Right atrium auricular region (tissue), 2 donors: ENCODE results near the gene FAM187B. TPM values are rescaled to one million over a fixed set of nuclear protein-coding genes. Genes with fewer than 3 reads are reported as not detected.

Experiments
- DNase-seq: peaks from one replicate; pipeline ENCODE4 v3.0.0-alpha.2; 2019; ENCODE audit warnings: low spot score
- H3K27ac ChIP-seq, 2 donors: fragments of 200-600 bp; sonication (generic); 1 replicate in 1 of 2; 2 replicates in 1 of 2; pipeline ENCODE4 v1.5.1; 2016 to 2019
- H3K27me3 ChIP-seq, 2 donors: fragments of 200-600 bp; sonication (generic); one replicate each; pipeline versions ENCODE4 v1.5.1 to v1.6.0; 2017 to 2019
- H3K36me3 ChIP-seq: fragments of 200-600 bp; sonication (generic); one replicate; pipeline ENCODE4 v1.5.1; 2016
- H3K4me1 ChIP-seq, 2 donors: fragments of 200-600 bp; sonication (generic); one replicate each; pipeline versions ENCODE4 v1.5.1 to v1.6.0; 2017 to 2019
- H3K4me3 ChIP-seq, 2 donors: fragments of 200-600 bp; sonication (generic); 1 replicate in 1 of 2; 2 replicates in 1 of 2; pipeline ENCODE4 v1.5.1; 2017 to 2019; ENCODE audit warnings: mild to moderate bottlenecking in 1 of 2, moderate library complexity in 1 of 2
- H3K9me3 ChIP-seq, 2 donors: fragments of 200-600 bp; sonication (generic); one replicate each; pipeline ENCODE4 v1.5.1; 2019
- total RNA-seq, 2 donors: library from RNA; depleted of rRNA; stranded (reverse); fragments of >200 nt; gene quantifications; one replicate each; pipeline ENCODE4 v1.1.0, GENCODE V29; 2016
- TF ChIP-seq, protein P1 (sequence below), 2 donors: fragments of 200-600 bp; sonication (generic); IDR thresholded peaks; one replicate each; pipeline ENCODE4 v1.5.1; 2019; ENCODE audit warnings: antibody characterized with exemption in 2 of 2

The FAM187B gene
- total RNA-seq, 2 donors from 2014 or later, result not detected

DNA sequence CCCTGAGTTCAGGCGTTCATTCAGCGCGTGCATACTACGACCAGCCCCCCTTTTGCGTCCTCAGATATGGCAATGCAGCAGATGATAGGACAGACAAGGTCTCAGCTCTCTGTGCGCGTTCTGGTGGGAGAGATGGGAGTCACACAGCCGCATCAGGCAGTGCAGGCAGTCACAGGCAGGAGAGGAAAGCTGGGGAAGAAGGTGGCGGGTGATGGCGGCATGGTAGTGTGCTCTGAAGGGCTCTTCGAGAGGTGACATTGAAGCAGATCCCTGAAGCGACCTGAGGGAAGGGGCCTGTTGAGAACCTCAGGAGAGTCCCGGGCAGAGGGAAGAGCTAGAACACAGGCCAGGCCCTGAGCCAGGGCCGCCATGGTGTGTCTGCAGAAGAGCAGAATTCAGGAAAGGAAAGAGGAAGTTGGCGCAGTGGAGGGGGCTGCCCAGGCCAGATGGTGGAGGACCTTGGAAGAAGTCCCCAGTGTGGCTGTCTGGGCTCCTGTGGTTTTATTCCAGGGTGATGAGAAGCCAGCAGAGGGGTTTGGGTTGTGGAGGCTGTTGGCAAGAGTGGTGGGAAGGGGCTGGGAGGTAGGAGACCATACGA is 43.7 kb upstream of the FAM187B start:
- Histone ChIP-seq H3K27me3 (no peaks in the 10 kb centered on the region), H3K4me1 (peaks cover 0 to 12% of the 10 kb centered on the region in 2 donors), H3K27ac (no peak overlapping the region), H3K36me3 (peaks cover 42% of the 10 kb centered on the region), H3K9me3 (no peaks in the 10 kb centered on the region), H3K4me3 (no peak overlapping the region)
- TF ChIP-seq, protein P1, sequence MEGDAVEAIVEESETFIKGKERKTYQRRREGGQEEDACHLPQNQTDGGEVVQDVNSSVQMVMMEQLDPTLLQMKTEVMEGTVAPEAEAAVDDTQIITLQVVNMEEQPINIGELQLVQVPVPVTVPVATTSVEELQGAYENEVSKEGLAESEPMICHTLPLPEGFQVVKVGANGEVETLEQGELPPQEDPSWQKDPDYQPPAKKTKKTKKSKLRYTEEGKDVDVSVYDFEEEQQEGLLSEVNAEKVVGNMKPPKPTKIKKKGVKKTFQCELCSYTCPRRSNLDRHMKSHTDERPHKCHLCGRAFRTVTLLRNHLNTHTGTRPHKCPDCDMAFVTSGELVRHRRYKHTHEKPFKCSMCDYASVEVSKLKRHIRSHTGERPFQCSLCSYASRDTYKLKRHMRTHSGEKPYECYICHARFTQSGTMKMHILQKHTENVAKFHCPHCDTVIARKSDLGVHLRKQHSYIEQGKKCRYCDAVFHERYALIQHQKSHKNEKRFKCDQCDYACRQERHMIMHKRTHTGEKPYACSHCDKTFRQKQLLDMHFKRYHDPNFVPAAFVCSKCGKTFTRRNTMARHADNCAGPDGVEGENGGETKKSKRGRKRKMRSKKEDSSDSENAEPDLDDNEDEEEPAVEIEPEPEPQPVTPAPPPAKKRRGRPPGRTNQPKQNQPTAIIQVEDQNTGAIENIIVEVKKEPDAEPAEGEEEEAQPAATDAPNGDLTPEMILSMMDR (IDR thresholded peaks at IDR 0.05), result no peak
- no peak for DNase-seq

DNA sequence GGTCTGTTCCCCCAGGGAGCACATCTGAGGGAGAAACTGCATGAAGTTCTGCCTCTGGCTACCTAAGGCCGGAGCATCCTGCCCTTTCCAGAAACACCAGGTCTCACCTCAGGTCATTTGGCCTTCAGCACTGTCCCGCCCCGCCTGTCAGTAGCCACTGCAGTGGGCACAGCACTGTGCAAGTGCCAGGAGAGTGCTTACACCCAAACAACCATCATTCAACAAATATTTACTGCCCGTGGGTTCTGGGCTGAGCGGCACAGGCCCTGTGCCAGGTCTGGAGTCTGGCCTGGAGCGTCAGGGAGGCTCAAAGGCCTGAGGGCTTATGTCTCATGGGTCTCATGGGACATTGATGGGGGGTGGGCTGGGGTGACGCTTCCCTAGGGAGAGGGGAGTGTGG is 43.0 kb upstream of the FAM187B start:
- Histone ChIP-seq H3K4me3 (no peak overlapping the region), H3K27ac (no peak overlapping the region), H3K9me3 (no peaks in the 10 kb centered on the region), H3K36me3 (peaks cover 36% of the 10 kb centered on the region), H3K27me3 (no peaks in the 10 kb centered on the region), H3K4me1 (peaks cover 0 to 18% of the 10 kb centered on the region in 2 donors)
- DNase-seq, result no peak
- TF ChIP-seq, protein P1 (IDR thresholded peaks at IDR 0.05), result no peak

DNA sequence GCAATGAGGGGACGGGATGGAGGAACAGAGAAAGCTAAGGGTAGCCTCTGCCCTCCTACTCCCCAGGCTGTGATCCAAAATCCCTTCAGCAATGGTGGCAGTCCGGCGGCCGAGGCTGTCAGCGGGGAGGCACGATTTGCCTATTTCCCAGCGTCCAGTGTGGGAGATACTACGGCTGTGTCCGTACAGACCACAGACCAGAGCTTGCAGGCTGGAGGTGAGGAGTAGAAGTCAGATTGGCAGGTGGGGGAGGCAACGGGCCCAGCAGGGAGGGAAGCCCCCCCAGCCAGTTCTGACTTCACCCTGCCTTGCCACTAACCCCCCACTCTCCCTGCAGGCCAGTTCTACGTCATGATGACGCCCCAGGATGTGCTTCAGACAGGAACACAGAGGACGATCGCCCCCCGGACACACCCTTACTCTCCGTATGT is 41.9 kb upstream of the FAM187B start:
- Histone ChIP-seq H3K4me1 (peaks cover 0 to 30% of the 10 kb centered on the region in 2 donors), H3K9me3 (no peaks in the 10 kb centered on the region), H3K4me3 (no peak overlapping the region), H3K27me3 (no peaks in the 10 kb centered on the region), H3K27ac (peak overlapping the region in 1 of 2 donors; percentile 93), H3K36me3 (peaks cover 31% of the 10 kb centered on the region)
- DNase-seq, result no peak
- TF ChIP-seq, protein P1 (IDR thresholded peaks at IDR 0.05), result no peak

DNA sequence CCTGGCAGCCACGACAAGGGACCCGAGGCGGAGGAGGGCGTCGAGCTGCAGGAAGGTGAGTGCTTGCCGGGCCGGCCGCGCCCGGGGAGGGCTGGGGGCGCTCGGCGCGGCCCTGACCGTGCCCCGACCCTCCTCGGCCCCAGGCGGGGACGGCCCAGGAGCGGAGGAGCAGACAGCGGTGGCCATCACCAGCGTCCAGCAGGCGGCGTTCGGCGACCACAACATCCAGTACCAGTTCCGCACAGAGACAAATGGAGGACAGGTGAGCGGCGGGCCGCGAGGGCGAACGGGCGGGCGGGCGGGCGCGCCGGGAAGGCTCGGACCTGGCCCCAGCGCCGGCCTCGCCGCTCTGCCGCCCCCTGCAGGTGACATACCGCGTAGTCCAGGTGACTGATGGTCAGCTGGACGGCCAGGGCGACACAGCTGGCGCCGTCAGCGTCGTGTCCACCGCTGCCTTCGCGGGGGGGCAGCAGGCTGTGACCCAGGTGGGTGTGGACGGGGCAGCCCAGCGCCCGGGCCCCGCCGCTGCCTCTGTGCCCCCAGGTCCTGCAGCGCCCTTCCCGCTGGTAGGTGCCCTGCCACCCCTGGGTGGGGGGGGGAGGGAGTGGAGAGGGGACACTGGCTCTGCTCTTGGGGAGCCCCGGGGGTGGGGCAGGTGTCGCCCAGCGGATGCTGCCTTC is 41.0 kb upstream of the FAM187B start:
- peak; percentile 82 for DNase-seq
- H3K4me1 ChIP-seq, result peaks cover 0 to 37% of the 10 kb centered on the region in 2 donors
- H3K9me3 ChIP-seq, result no peaks in the 10 kb centered on the region
- TF ChIP-seq, protein P1 (IDR thresholded peaks at IDR 0.05), result peak; percentile 65 to 91
- peak overlapping the region; percentile 75 to 92 for H3K4me3 ChIP-seq
- no peaks in the 10 kb centered on the region for H3K27me3 ChIP-seq
- H3K27ac ChIP-seq, result peak overlapping the region; percentile 93 to 100
- H3K36me3 ChIP-seq, result peaks cover 31% of the 10 kb centered on the region

DNA sequence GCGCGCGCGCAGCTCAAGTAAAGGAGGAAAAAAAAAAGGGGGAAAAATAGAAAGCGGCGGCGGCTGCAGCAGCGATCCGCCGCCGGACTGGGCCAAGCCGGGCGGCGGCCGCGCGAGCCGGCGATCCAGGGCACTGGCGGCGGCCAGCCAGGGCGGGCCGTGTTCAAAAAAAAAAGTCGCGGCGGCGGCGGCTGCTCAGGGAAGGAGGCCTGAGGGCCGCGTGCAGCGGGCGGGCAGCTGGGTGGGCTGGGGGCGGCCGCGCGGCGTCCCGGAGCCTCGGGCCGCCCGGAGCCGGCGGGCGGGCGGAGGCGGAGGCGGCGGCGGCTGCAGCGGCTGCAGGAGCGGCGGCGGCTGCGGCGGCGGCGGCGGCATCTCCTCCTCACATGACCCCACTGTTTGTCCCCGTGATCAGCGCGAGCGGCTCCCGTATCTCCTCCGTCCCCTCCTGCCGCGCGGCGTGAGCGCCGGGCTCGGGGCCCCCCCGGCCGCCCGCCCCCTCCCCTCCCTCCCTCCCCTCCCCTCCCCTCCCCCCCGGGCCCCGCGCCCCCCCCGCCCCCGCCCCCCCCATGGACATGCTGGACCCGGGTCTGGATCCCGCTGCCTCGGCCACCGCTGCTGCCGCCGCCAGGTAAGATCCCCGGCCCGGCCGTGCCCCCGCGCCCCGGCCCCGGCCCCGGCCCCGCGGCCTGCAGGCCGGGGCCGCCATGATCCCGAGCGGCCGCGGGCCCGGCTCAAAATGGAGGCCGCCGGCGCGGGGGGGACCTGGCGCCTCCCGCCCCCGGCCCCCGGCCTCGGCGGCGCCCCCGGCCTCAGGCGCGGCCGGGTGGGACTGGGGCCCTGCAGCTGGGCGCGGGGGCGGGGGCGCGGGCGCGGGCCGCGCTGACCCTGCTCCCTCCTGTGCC is 40.2 kb upstream of the FAM187B start, which contains the start of gene USF2:
TSS of gene USF2 (plus strand) at position 427 of the 902 bp plus-strand sequence. CDS start at position 567, 140 bp downstream.
- Histone ChIP-seq H3K36me3 (peaks cover 23% of the 10 kb centered on the region), H3K27ac (peak within 1 kb of the TSS; percentile 97 to 100), H3K9me3 (no peaks in the 10 kb centered on the region), H3K4me1 (peaks cover 0 to 41% of the 10 kb centered on the region in 2 donors), H3K4me3 (peak within 1 kb of the TSS; percentile 75 to 92), H3K27me3 (no peaks in the 10 kb centered on the region)
- no peak for DNase-seq
- TF ChIP-seq, protein P1 (IDR thresholded peaks at IDR 0.05), result no peak
